ENCODE measurements around the gene DEFB129. TPM values are rescaled to one million over a fixed set of nuclear protein-coding genes. Genes with fewer than 3 reads are reported as not detected.

Gene DEFB129
- total and polyA plus RNA-seq, 9 of the 15 experiments (the other 6 are each of a cell fraction or from before 2014, with no cell fraction given) = not detected

DNA sequence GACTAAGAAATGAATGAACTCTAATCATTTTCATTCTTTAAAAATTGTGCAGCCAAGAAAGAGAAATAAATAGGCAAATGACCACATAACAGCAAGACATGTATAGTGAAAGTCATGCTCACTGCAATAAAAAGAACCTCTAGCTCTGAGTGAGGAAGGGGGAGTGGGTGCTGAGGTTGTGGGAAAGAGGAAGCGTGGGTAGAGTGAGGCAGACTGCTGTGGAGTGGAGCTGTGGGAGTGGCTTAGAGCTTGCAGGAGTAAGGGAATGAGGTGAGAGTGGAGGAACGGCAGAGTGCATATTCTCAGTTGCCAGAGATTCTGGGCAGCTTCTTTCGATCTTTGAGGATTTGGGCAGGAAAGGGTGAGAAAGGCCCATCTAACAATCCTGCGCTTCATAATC lies 10.4 kb downstream of the DEFB129 start:
- Histone ChIP-seq H3K27ac (ENCODE audit: extremely low read depth, low read depth, low read length) (no peak overlapping the region), H3K36me3 (ENCODE audit: control insufficient read depth, insufficient read depth, low read length) (no peaks in the 10 kb centered on the region), H3K9me3 (replicated peaks; ENCODE audit: control insufficient read depth, insufficient read depth, low read depth, low read length) (no peaks in the 10 kb centered on the region), H3K4me2 (ENCODE audit: insufficient read depth, low read length) (peak overlapping the region; percentile 32; the same call in 1 of the 2 replicates), H4K20me1 (replicated peaks; ENCODE audit: control insufficient read depth, insufficient read depth, low read length) (no peaks in the 10 kb centered on the region), H3K79me2 (ENCODE audit: control insufficient read depth, insufficient read depth, low read length) (no peaks in the 10 kb centered on the region), H3K4me1 (replicated peaks in 1 of 2; ENCODE audit: control insufficient read depth in 2 of 2, insufficient read depth in 2 of 2, low read length in 2 of 2) (peaks cover 0 to 12% of the 10 kb centered on the region in 2 experiments; a peak in 4 of 5 replicates), H3K27me3 (ENCODE audit: control insufficient read depth in 2 of 2, insufficient read depth in 2 of 2, low read length in 2 of 2) (no peaks in the 10 kb centered on the region), H3K9me1 (ENCODE audit: control insufficient read depth, insufficient read depth, low read length) (no peaks in the 10 kb centered on the region), H2AFZ (ENCODE audit: low read depth, low read length) (0 out of 2 replicates have a peak overlapping the region, but pooled peaks have one; percentile 16), H3K9ac (ENCODE audit: insufficient read depth in 1 of 2, low read depth in 2 of 2, low read length in 2 of 2) (peak overlapping the region in 1 of 2 experiments; percentile 52; a peak in 1 of 4 replicates), H3K4me3 (no peak overlapping the region)
- intact Hi-C loops (cut with micrococcal nuclease) = no loop called here
- ChIA-PET POLR2A (interaction anchor here (0.6 to 1.2 kb wide), 4 partner anchors 10 to 21 kb away, joined by 3 to 5 read pairs (median 3); partner anchors contain the start of gene DEFB129), CTCF (ENCODE audit: low intra/inter-chr PET ratio) (interaction anchor here (0.6 kb wide), 1 partner anchor 30 kb away, joined by 3 read pairs; no protein-coding TSS in a partner anchor)
- in situ Hi-C loops (cut with MboI) = no loop called here
- BruUV-seq (replicated peaks) = no TSS peak
- peak; percentile 32 for FAIRE-seq
- peak in 1 of 4 experiments; percentile 51 for DNase-seq (ENCODE audit: extremely low read depth in 1 of 4, low spot score in 3 of 4)
- peak; percentile 58 for ATAC-seq
- 10% methylated on average over 2 of the region's 4 CpGs for WGBS (ENCODE audit: insufficient coverage, low coverage, missing lambda C conversion rate)
- TF ChIP-seq ZNF511 (CRISPR knock-in tag; IDR thresholded peaks at IDR 0.05) (no peak), CBFA2T3 (IDR thresholded peaks at IDR 0.05) (no peak), SMARCB1 (IDR thresholded peaks at IDR 0.05; ENCODE audit: insufficient read length, low read depth) (no peak), NFE2 (IDR thresholded peaks at IDR 0.05; ENCODE audit: low read depth) (peak; percentile 21; the same call in 1 of the 2 replicates), ATF1 (CRISPR knock-in tag; IDR thresholded peaks at IDR 0.05) (no peak), ATF1 (tag; IDR thresholded peaks at IDR 0.05) (no peak), DPF2 (IDR thresholded peaks at IDR 0.05) (0 out of 2 replicates have a peak, but pooled peaks have one; percentile 34), MTA1 (IDR thresholded peaks at IDR 0.05; ENCODE audit: borderline replicate concordance) (0 out of 2 replicates have a peak, but pooled peaks have one; percentile 57), BMI1 (IDR thresholded peaks at IDR 0.05; ENCODE audit: low read length) (no peak), NR2C1 (IDR thresholded peaks at IDR 0.05) (no peak), NR2C1 (tag; IDR thresholded peaks at IDR 0.05) (no peak), GTF3C2 (IDR thresholded peaks at IDR 0.05; ENCODE audit: borderline replicate concordance, extremely low read depth, insufficient read length) (no peak), EWSR1 (IDR thresholded peaks at IDR 0.05; ENCODE audit: borderline replicate concordance, low read depth, partially characterized antibody) (no peak), CHCHD3 (CRISPR knock-in tag; IDR thresholded peaks at IDR 0.05) (no peak), MAFF (IDR thresholded peaks at IDR 0.05; ENCODE audit: low read length) (no peak), SRSF1 (IDR thresholded peaks at IDR 0.05; ENCODE audit: low read depth, low read length) (no peak), ELF1 (tag; IDR thresholded peaks at IDR 0.05) (no peak), NR3C1 (CRISPR knock-in tag; IDR thresholded peaks at IDR 0.05) (no peak)
- TF ChIP-seq, protein P1, sequence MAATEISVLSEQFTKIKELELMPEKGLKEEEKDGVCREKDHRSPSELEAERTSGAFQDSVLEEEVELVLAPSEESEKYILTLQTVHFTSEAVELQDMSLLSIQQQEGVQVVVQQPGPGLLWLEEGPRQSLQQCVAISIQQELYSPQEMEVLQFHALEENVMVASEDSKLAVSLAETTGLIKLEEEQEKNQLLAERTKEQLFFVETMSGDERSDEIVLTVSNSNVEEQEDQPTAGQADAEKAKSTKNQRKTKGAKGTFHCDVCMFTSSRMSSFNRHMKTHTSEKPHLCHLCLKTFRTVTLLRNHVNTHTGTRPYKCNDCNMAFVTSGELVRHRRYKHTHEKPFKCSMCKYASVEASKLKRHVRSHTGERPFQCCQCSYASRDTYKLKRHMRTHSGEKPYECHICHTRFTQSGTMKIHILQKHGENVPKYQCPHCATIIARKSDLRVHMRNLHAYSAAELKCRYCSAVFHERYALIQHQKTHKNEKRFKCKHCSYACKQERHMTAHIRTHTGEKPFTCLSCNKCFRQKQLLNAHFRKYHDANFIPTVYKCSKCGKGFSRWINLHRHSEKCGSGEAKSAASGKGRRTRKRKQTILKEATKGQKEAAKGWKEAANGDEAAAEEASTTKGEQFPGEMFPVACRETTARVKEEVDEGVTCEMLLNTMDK (IDR thresholded peaks at IDR 0.05; ENCODE audit: borderline replicate concordance, insufficient read depth, low read depth, low read length, poor library complexity, severe bottlenecking) = no peak

Data from K562 (cell line).